Gastroesophageal sphincter (tissue), 4 donors: Measurements from ENCODE around the gene PPFIA1. TPM values are rescaled to one million over a fixed set of nuclear protein-coding genes. Genes with fewer than 3 reads are reported as not detected.

ENCODE experiments used
- ATAC-seq: fragments of 150-250 bp; one replicate; pipeline ENCODE4 v1.9.1; 2016; ENCODE audit warnings: mild to moderate bottlenecking, moderate library complexity
- H3K27ac ChIP-seq, 4 donors: fragments of 200-600 bp; sonication (generic) in 3 of 4; 1 replicate in 3 of 4; 2 replicates in 1 of 4; pipeline ENCODE4 v1.5.1; 2016 to 2019
- H3K27me3 ChIP-seq: fragments of 200-600 bp; sonication (generic); one replicate; pipeline ENCODE4 v1.5.1; 2019
- H3K36me3 ChIP-seq, 2 donors: fragments of 200-600 bp; sonication (generic); one replicate each; pipeline ENCODE4 v1.5.1; 2019; ENCODE audit warnings: control low read depth in 1 of 2
- H3K4me1 ChIP-seq, 3 donors: fragments of 200-600 bp; sonication (generic); 1 replicate in 2 of 3; 2 replicates in 1 of 3; pipeline ENCODE4 v1.5.1; 2016 to 2019; ENCODE audit warnings: control low read depth in 2 of 3
- H3K4me3 ChIP-seq, 2 donors: fragments of 200-600 bp; sonication (generic); one replicate each; pipeline ENCODE4 v1.5.1; 2019; ENCODE audit warnings: mild to moderate bottlenecking in 1 of 2, moderate library complexity in 1 of 2
- H3K9me3 ChIP-seq, 3 donors: fragments of 200-600 bp; sonication (generic); one replicate each; pipeline ENCODE4 v1.5.1; 2017 to 2019; ENCODE audit warnings: control low read depth in 2 of 3
- EP300 ChIP-seq: sonication (generic); formaldehyde crosslinking; IDR thresholded peaks from one replicate; pipeline ENCODE4 v1.6.1; 2017; ENCODE audit warnings: antibody characterized with exemption, mild to moderate bottlenecking
- POLR2A ChIP-seq, 2 donors: fragments of 450-650 bp; IDR thresholded peaks; one replicate each; pipeline ENCODE4 v1.6.1; 2017; ENCODE audit warnings: antibody characterized with exemption in 2 of 2, mild to moderate bottlenecking in 2 of 2, moderate library complexity in 1 of 2
- POLR2AphosphoS5 ChIP-seq: sonication (generic); formaldehyde crosslinking; IDR thresholded peaks from one replicate; pipeline ENCODE4 v1.6.1; 2017; ENCODE audit warnings: antibody characterized with exemption
- WGBS, 2 donors: methylation state at CpG; one replicate each; pipeline ENCODE4 v1.1.5; 2018; ENCODE audit warnings: low coverage in 1 of 2; 5-methylcytosine and 5-hydroxymethylcytosine counted together
- total RNA-seq, 4 donors: library from RNA; depleted of rRNA; stranded (reverse); fragments of >200 nt; gene quantifications; one replicate each; pipeline ENCODE4 v1.1.0, GENCODE V29; 2016
- TF ChIP-seq, protein P1 (sequence below), 4 experiments: fragments of 200-600 bp in 2 of 4; fragments of 450-650 bp in 2 of 4; sonication (generic) in 1 of 4; IDR thresholded peaks; one replicate each; pipeline ENCODE4 v1.5.1; 2017 to 2019; ENCODE audit warnings: antibody characterized with exemption in 4 of 4, mild to moderate bottlenecking in 2 of 4, moderate library complexity in 2 of 4

Gene PPFIA1
- total RNA-seq, 4 donors from 2014 or later = 54.3 to 68.8 (median 61.5) TPM

DNA sequence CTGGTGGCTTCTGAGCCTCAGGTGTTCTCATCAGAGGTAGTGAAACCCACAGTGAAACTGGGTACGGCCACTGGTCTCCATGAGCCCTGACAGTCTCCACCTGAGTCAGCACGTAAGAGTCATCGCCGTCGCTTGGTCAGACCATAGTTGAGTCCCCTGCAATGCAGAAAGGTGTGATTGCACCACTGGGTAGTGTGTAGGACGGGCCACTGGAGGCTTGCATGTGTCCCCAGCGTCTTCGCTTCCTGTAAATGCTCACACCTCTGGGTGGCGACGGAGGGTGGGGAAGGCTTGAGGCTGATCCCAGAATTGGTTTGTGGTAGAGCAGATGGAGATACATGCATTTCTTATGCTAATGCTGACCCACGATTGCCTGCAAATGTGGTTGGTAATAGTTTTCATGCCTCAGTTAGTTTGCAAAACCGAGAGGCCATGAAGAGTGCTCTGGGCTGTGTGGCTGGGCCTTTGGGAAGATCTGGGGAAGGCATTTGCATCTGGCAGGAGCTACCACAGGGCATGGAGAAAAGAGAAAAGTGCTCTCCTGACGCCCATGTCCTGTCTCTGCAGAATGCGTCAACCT is 154.4 kb downstream of the PPFIA1 start:
- H3K9me3 ChIP-seq = no peaks in the 10 kb centered on the region
- H3K4me3 ChIP-seq = no peak overlapping the region
- H3K27ac ChIP-seq = no peak overlapping the region
- WGBS, 2 donors = 81 to 90% methylated on average over 6 to 10 of the region's 14 CpGs
- TF ChIP-seq POLR2A (IDR thresholded peaks at IDR 0.05) (no peak), POLR2AphosphoS5 (no peak)
- no peaks in the 10 kb centered on the region for H3K4me1 ChIP-seq
- no peak for ATAC-seq
- H3K36me3 ChIP-seq = peaks cover 0 to 94% of the 10 kb centered on the region in 2 donors
- H3K27me3 ChIP-seq = no peaks in the 10 kb centered on the region

DNA sequence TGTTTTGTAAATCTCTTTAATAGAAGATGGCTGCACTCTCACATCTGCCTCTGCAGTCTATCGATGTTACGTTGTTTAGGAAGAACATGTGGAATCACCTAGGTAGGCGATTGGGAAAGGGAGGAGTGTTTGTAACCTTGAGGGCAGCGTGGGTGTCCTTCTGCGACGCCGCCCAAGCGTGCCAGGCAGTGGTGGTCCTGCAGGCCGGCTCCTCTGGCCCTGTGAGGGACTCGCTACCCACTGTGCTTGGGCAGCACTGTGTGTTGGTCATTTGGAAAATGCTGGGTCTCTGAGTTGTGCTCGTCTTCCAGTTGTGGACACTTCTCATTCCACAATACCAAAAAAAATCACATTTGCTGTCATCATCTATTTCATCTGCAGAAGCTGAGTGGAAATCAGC is 156.9 kb downstream of the PPFIA1 start:
- 90% methylated on average over 3 of the region's 11 CpGs; no CpG with 5 or more reads in 1 of the 2 donors for WGBS, 2 donors
- Histone ChIP-seq H3K36me3 (peaks cover 0 to 94% of the 10 kb centered on the region in 2 donors), H3K9me3 (no peaks in the 10 kb centered on the region), H3K27me3 (no peaks in the 10 kb centered on the region), H3K27ac (no peak overlapping the region), H3K4me3 (no peak overlapping the region), H3K4me1 (no peaks in the 10 kb centered on the region)
- ATAC-seq = no peak
- TF ChIP-seq POLR2A (IDR thresholded peaks at IDR 0.05) = no peak
- TF ChIP-seq POLR2AphosphoS5 = no peak
- TF ChIP-seq EP300 = no peak
- TF ChIP-seq, protein P1, sequence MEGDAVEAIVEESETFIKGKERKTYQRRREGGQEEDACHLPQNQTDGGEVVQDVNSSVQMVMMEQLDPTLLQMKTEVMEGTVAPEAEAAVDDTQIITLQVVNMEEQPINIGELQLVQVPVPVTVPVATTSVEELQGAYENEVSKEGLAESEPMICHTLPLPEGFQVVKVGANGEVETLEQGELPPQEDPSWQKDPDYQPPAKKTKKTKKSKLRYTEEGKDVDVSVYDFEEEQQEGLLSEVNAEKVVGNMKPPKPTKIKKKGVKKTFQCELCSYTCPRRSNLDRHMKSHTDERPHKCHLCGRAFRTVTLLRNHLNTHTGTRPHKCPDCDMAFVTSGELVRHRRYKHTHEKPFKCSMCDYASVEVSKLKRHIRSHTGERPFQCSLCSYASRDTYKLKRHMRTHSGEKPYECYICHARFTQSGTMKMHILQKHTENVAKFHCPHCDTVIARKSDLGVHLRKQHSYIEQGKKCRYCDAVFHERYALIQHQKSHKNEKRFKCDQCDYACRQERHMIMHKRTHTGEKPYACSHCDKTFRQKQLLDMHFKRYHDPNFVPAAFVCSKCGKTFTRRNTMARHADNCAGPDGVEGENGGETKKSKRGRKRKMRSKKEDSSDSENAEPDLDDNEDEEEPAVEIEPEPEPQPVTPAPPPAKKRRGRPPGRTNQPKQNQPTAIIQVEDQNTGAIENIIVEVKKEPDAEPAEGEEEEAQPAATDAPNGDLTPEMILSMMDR (IDR thresholded peaks at IDR 0.05) = no peak

DNA sequence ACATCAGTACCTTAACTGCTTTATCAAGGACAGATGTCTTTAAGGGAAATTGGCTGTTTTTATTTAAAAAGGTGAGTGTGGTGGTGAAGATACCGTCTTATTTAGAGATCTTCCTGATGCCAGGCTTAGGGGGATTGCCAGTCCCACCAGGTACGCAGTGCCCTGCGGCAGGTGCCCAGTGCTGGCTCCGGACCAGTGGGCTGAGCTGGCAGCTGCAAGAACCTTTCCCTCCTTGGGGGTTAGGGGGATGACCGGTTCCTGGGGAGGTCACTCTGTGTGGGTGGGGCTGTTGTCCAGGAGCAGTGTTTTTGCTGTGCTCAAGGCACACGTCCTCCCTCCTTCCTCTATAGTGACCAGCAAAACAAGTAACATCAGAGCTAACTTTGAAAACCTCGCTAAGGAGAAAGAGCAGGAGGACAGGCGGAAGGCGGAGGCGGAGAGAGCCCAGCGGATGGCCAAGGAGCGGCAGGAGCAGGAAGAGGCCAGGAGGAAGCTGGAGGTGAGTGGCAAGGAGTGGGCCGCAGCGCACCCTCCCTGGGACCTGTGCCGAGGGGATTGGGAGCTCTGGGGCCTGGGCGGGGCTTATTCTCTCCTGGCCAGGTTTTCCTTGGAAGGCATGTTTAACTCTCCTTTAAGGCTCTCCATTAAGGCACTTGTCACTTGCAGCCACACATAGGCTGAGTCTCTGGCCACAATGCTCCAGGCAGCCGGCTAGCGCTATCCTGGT is 158.4 kb downstream of the PPFIA1 start:
- H3K36me3 ChIP-seq = peaks cover 0 to 94% of the 10 kb centered on the region in 2 donors

DNA sequence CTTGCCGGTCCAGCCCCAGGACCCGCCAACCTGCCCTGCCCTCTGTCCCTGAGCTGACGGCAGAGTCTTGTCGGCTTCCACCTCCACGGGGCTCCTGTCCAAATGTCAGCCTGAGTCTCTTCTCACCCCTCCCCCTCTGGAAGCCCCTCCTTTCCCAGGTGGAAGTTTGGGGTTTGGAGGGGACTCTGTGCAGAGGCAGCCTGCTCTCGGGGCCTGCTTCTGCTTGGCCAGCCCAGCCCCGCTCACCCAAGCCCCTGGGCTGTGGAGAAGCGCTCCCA is 158.9 kb downstream of the PPFIA1 start:
- no peak for ATAC-seq
- 83% methylated on average over 5 of the region's 8 CpGs; no CpG with 5 or more reads in 1 of the 2 donors for WGBS, 2 donors

More for the DNA sequence above, 158.4 kb downstream of the PPFIA1 start:
- TF ChIP-seq POLR2A (IDR thresholded peaks at IDR 0.05) (no peak), EP300 (no peak), POLR2AphosphoS5 (no peak)
- TF ChIP-seq, protein P1 (IDR thresholded peaks at IDR 0.05) = no peak
- Histone ChIP-seq H3K4me3 (no peak overlapping the region), H3K9me3 (no peaks in the 10 kb centered on the region), H3K27ac (no peak overlapping the region), H3K4me1 (no peaks in the 10 kb centered on the region), H3K27me3 (no peaks in the 10 kb centered on the region)
- no peak for ATAC-seq
- WGBS, 2 donors = 88 to 100% methylated on average over 1 to 8 of the region's 18 CpGs

DNA sequence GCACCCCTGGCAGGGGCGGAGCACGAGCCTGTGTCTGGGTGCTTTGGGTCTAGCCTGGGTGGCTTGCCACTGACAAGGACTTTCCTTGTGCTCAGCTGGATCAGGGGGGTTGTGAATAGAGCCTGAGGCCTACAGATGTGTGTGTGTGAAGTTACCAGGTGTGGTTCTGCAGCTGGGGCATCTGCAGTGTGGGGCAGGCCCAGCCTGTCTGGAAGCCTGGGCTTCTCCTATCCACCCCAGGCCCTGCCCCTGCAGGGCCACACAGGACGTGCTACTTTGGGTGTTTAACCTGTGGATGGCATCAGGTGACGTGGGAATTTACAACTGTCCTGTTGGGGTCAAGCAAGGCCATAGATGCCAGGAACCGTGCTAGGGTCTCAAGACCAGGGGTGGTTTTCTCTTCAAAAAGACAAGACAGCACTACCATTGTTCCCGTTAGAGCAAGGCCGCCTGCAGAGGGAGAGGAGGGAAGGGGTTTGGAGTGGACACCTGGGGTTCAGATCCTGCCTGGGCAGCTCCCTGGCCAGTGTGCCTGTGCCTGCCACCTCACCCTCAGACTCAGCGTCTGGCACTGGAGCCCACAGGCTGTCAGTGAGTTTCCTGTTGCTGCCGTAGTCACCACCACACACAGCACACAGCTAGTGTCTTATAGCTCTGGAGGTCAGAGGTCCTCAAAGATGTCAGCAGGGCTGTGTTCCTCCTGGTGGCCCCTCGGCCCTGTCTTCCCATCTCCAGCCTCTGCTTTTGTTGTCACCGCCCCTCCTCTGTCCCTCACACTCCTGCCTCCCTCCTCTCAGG is 159.4 kb downstream of the PPFIA1 start:
- Histone ChIP-seq H3K36me3 (peaks cover 0 to 94% of the 10 kb centered on the region in 2 donors), H3K4me1 (no peaks in the 10 kb centered on the region), H3K27ac (no peak overlapping the region), H3K27me3 (no peaks in the 10 kb centered on the region), H3K9me3 (no peaks in the 10 kb centered on the region), H3K4me3 (no peak overlapping the region)
- no peak for ATAC-seq
- TF ChIP-seq, protein P1 (IDR thresholded peaks at IDR 0.05) = no peak
- TF ChIP-seq EP300 (no peak), POLR2AphosphoS5 (no peak), POLR2A (IDR thresholded peaks at IDR 0.05) (no peak)
- 78 to 79% methylated on average over 4 to 9 of the region's 11 CpGs for WGBS, 2 donors

More for the DNA sequence above, 158.9 kb downstream of the PPFIA1 start:
- H3K4me1 ChIP-seq = no peaks in the 10 kb centered on the region
- peaks cover 0 to 94% of the 10 kb centered on the region in 2 donors for H3K36me3 ChIP-seq
- no peak overlapping the region for H3K4me3 ChIP-seq
- no peak for TF ChIP-seq POLR2AphosphoS5
- no peak for TF ChIP-seq POLR2A (IDR thresholded peaks at IDR 0.05)
- TF ChIP-seq EP300 = no peak
- TF ChIP-seq, protein P1 (IDR thresholded peaks at IDR 0.05) = no peak
- H3K27me3 ChIP-seq = no peaks in the 10 kb centered on the region
- no peak overlapping the region for H3K27ac ChIP-seq
- H3K9me3 ChIP-seq = no peaks in the 10 kb centered on the region
